ENCODE data around the gene SYT4. TPM values are rescaled to one million over a fixed set of nuclear protein-coding genes. Genes with fewer than 3 reads are reported as not detected.
"Not testable (repeated sequence)": the region's sequence is repeated elsewhere in the genome, so short reads cannot be mapped to it uniquely, and the experiment has no call there.

The SYT4 gene
- total and polyA plus RNA-seq, 2 donors (not counting 3 experiments of a cell fraction or from before 2014, with no cell fraction given): not detected

GRCh38 chr18:43310239-43310638 is 32.9 kb upstream of the SYT4 start:
- intact Hi-C loops (cut with micrococcal nuclease): no loop called here
- no peaks in the 10 kb centered on the region for H3K27me3 ChIP-seq (ENCODE audit: control insufficient read depth in 2 of 2, insufficient read depth in 2 of 2, low read length in 2 of 2)
- no peaks in the 10 kb centered on the region for H3K79me2 ChIP-seq (ENCODE audit: control insufficient read depth, insufficient read depth, low read length)
- H3K36me3 ChIP-seq (ENCODE audit: control insufficient read depth in 2 of 2, extremely low read depth in 1 of 2, insufficient read depth in 2 of 2, low read length in 2 of 2): no peaks in the 10 kb centered on the region
- BruUV-seq (replicated peaks): no TSS peak
- H3K4me2 ChIP-seq (ENCODE audit: insufficient read depth, low read length): no peak overlapping the region
- dilution Hi-C loops (cut with MboI; ENCODE audit: extremely low pct_ligation_motif_present, low sequenced_read_pairs): no loop called here
- FAIRE-seq (no peak), DNase-seq (ENCODE audit: low read depth, low spot score) (no peak)
- H3K9me3 ChIP-seq (replicated peaks; ENCODE audit: control insufficient read depth, insufficient read depth, low read length): no peaks in the 10 kb centered on the region
- ChIA-PET POLR2A (no interaction called here), CTCF (no interaction called here)
- H3K4me3 ChIP-seq (replicated peaks in 1 of 3; ENCODE audit: insufficient read depth in 1 of 3, low read depth in 1 of 3, low read length in 3 of 3): no peak overlapping the region
- H2AFZ ChIP-seq (ENCODE audit: low read depth, low read length): no peak overlapping the region
- H3K4me1 ChIP-seq (ENCODE audit: control insufficient read depth, extremely low read depth, insufficient read depth, low read length): no peaks in the 10 kb centered on the region
- H4K20me1 ChIP-seq (replicated peaks; ENCODE audit: control insufficient read depth, extremely low read depth, insufficient read depth, low read length): no peaks in the 10 kb centered on the region
- TF ChIP-seq POLR2AphosphoS5 (IDR thresholded peaks at IDR 0.05; ENCODE audit: insufficient read depth, low read depth, low read length) (no peak), CTCF (IDR thresholded peaks at IDR 0.05; ENCODE audit: extremely low read depth in 1 of 2, insufficient read depth in 1 of 2, low read depth in 1 of 2, low read length in 2 of 2) (no peak), JUN (IDR thresholded peaks at IDR 0.05; ENCODE audit: borderline replicate concordance, insufficient read depth, insufficient read length, low read depth) (no peak)
- H3K9me1 ChIP-seq (replicated peaks; ENCODE audit: control insufficient read depth, extremely low read depth, insufficient read depth, low read length): no peaks in the 10 kb centered on the region
- no peak overlapping the region for H3K9ac ChIP-seq (replicated peaks; ENCODE audit: extremely low read depth, insufficient read depth, low read length)
- no peak overlapping the region for H3K27ac ChIP-seq (ENCODE audit: insufficient read depth, low read depth, low read length)

GRCh38 chr18:43303376-43303775 is 26.1 kb upstream of the SYT4 start:
- dilution Hi-C loops (cut with MboI; ENCODE audit: extremely low pct_ligation_motif_present, low sequenced_read_pairs) (no loop called here), intact Hi-C loops (cut with micrococcal nuclease) (no loop called here)
- Histone ChIP-seq H3K27me3 (ENCODE audit: control insufficient read depth in 2 of 2, insufficient read depth in 2 of 2, low read length in 2 of 2) (no peaks in the 10 kb centered on the region), H3K4me2 (ENCODE audit: insufficient read depth, low read length) (no peak overlapping the region), H3K79me2 (ENCODE audit: control insufficient read depth, insufficient read depth, low read length) (no peaks in the 10 kb centered on the region), H3K36me3 (ENCODE audit: control insufficient read depth in 2 of 2, extremely low read depth in 1 of 2, insufficient read depth in 2 of 2, low read length in 2 of 2) (no peaks in the 10 kb centered on the region), H3K4me1 (ENCODE audit: control insufficient read depth, extremely low read depth, insufficient read depth, low read length) (no peaks in the 10 kb centered on the region), H4K20me1 (replicated peaks; ENCODE audit: control insufficient read depth, extremely low read depth, insufficient read depth, low read length) (no peaks in the 10 kb centered on the region), H3K9me1 (replicated peaks; ENCODE audit: control insufficient read depth, extremely low read depth, insufficient read depth, low read length) (no peaks in the 10 kb centered on the region), H3K9ac (replicated peaks; ENCODE audit: extremely low read depth, insufficient read depth, low read length) (no peak overlapping the region), H2AFZ (ENCODE audit: low read depth, low read length) (no peak overlapping the region), H3K4me3 (replicated peaks in 1 of 3; ENCODE audit: insufficient read depth in 1 of 3, low read depth in 1 of 3, low read length in 3 of 3) (no peak overlapping the region), H3K9me3 (replicated peaks; ENCODE audit: control insufficient read depth, insufficient read depth, low read length) (no peaks in the 10 kb centered on the region), H3K27ac (ENCODE audit: insufficient read depth, low read depth, low read length) (no peak overlapping the region)
- FAIRE-seq: no peak
- ChIA-PET POLR2A (no interaction called here), CTCF (no interaction called here)
- TF ChIP-seq FOS (IDR thresholded peaks at IDR 0.05; ENCODE audit: borderline replicate concordance, insufficient read depth, low read length) (no peak), MYC (IDR thresholded peaks at IDR 0.05; ENCODE audit: low read depth, low read length) (no peak), GATA2 (IDR thresholded peaks at IDR 0.05; ENCODE audit: insufficient read depth, insufficient read length, low read depth, low read length) (no peak)
- BruUV-seq (replicated peaks): no TSS peak
- no peak for DNase-seq (ENCODE audit: low read depth, low spot score)

GRCh38 chr18:43286187-43286586 is 8.9 kb upstream of the SYT4 start:
- BruUV-seq (replicated peaks); H3K9me1 ChIP-seq (replicated peaks; ENCODE audit: control insufficient read depth, extremely low read depth, insufficient read depth, low read length); H3K9me3 ChIP-seq (replicated peaks; ENCODE audit: control insufficient read depth, insufficient read depth, low read length); H4K20me1 ChIP-seq (replicated peaks; ENCODE audit: control insufficient read depth, extremely low read depth, insufficient read depth, low read length); H3K4me3 ChIP-seq (replicated peaks in 1 of 3; ENCODE audit: insufficient read depth in 1 of 3, low read depth in 1 of 3, low read length in 3 of 3); CTCF ChIA-PET; DNase-seq (ENCODE audit: low read depth, low spot score); H3K27ac ChIP-seq (ENCODE audit: insufficient read depth, low read depth, low read length); H3K36me3 ChIP-seq (ENCODE audit: control insufficient read depth in 2 of 2, extremely low read depth in 1 of 2, insufficient read depth in 2 of 2, low read length in 2 of 2); intact Hi-C loops (cut with micrococcal nuclease); H3K4me2 ChIP-seq (ENCODE audit: insufficient read depth, low read length); H3K27me3 ChIP-seq (ENCODE audit: control insufficient read depth in 2 of 2, insufficient read depth in 2 of 2, low read length in 2 of 2); FAIRE-seq; H3K4me1 ChIP-seq (ENCODE audit: control insufficient read depth, extremely low read depth, insufficient read depth, low read length); H3K9ac ChIP-seq (replicated peaks; ENCODE audit: extremely low read depth, insufficient read depth, low read length); dilution Hi-C loops (cut with MboI; ENCODE audit: extremely low pct_ligation_motif_present, low sequenced_read_pairs); H3K79me2 ChIP-seq (ENCODE audit: control insufficient read depth, insufficient read depth, low read length); POLR2A ChIA-PET; H2AFZ ChIP-seq (ENCODE audit: low read depth, low read length): not testable (repeated sequence)
